ENCODE data around the gene CRYGS.
"Not testable (repeated sequence)": the region's sequence is repeated elsewhere in the genome, so short reads cannot be mapped to it uniquely, and the experiment has no call there.

Gene CRYGS

DNA sequence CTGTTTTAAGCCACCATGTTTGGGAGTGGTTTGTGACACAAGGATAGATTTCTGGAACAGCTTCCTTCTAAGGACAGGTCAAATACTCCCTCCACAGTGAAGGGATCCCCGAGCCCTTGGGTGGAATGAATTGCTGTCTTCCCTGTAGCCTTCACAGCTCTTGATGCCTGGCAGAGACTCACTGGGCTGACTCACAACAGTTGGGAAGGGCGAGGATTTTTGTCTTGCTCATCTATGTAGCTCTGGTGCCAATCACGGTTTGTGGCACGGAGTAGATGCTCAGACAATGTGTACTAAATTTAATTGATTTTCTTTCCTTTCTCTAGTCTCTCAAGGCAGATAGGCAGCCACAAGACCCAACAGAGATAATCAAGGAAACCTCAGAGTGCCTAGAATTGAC, 27.0 kb downstream of the CRYGS start:
- DNase-seq: no peak

GRCh38 chr3:186516646-186517045, 27.5 kb downstream of the CRYGS start:
- no peak for DNase-seq

- DNase-seq: no peak
These were observed 29.1 kb downstream of the CRYGS start for GRCh38 chr3:186515125-186515524.

- no peak for DNase-seq
These were observed 29.7 kb downstream of the CRYGS start for GRCh38 chr3:186514296-186515002.

DNA sequence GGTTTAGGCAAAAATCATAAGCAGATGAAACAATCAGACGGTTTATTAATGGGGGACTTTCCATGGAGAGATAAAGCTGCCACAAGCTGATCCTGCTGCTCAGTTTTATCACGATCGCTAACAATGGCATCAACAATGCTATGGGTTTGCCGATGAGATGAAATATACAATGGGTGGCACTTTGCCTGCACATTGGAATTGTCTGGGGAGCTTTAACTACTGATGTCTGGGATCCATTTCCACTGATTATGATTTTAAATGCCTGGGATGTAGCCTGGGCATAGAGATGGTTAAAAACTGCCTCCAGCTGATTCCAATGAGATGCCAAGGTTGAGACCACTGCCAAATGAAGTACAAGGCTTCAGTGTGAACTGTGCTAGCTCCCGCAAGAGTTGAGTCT, 30.8 kb downstream of the CRYGS start:
- DNase-seq: no peak

DNA sequence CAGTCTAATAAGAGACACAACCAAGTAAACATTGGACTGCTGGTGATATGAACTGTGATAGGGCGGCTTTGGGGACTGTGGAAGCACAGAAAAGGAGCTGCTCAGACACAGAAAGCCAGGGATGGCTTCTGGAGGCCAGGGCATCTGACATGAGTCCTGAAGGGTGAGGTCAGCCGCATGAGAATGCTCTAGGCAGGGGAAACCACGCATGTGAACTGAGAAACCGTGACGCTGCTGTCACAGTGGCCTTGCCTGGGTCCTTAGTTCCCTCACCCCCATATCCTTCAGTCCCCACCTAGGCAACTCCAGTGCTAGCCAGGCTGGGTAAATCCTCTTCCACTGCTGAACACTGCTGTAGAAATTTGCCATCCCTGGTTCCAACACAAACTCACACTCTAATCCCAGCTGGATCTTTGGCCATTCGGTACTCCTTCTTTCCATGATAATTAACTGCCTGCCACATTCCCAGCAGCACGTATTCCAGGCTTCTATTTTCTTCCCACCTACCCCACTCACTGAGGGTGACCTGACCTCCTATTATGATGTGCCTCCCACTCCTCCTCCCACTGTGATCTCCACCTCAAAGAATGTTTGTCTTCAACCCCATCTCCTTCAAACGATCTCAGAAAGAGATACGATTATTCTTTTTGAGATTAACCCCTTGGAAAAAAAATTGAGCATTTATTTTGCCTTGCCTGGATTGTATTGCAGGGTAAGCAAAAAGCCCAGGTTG, 31.4 kb downstream of the CRYGS start:
- DNase-seq: no peak

DNA sequence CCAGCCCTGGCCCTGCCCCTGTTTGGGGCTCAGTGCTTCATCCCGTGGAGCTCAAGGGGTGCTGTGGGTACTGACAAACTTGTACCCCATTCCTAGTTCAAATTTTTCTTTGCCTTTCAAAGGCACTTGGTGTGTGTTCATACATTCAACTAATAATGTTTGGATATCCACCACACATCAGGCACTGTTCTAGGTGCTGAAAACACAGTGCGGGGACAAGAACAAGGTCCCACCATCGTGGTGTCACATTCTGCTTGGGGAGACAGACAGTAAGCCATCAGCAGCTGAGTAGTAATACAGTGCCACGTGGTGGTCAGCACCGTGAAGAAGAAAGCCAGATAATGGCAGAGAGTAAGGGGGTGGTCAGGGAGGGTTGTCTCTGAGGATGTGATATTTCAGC, 32.5 kb downstream of the CRYGS start:
- DNase-seq: no peak

DNA sequence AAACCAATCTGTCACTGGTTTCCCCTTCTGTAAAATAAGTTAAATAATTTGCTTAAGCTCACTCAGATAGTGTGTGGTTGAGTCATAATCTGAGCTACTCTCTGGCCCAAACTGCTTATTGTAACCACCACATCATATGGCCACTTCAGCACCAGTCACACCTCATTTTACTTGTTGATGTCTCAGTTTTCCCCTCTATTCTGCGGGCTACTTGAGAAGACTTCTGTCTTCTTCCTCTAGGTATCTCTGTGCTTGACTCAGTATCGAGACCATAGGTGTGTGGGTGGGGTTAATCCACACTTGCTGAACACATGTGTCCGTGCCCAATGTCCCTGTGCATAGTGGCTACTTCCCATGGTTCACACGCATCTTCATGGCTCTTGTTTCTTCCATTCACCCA, 32.9 kb downstream of the CRYGS start:
- DNase-seq: no peak

DNA sequence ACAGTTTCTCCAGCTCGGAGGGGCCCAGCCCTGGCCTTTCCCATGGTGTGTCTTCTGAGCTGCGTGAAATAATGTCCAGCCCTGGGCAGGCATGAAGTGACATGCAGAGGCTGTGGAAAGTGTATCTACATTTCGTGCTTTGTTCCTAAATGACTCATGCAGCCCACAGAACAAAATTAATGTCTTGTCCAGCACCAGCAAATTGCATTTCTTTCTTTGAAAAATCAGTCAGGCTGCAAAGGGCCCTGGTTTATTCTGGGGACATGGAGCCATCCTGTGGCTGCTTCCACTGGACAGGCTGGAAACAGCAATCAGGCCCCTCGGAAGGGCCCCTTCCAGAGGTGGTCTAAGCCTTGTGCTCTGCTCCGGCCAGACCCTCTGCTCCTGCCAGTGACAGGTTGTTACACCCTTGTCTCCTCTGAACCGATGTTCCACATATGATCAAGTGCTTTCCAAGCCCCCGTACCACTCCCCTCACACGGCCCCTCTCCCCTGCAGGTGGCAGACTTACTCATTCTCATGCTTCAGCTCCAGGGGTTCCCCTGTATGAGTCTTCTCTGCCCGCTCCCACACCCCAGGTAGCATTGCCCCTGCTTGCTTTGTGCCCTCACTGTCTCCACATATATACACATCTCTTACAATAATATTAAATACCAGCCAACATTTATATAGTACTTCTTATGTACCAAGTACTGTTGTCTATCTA, 33.7 kb downstream of the CRYGS start:
- DNase-seq: no peak

- no peak for DNase-seq
These were observed 34.8 kb downstream of the CRYGS start for GRCh38 chr3:186509423-186509822.

- no peak for DNase-seq
These were observed 37.3 kb downstream of the CRYGS start for GRCh38 chr3:186506857-186507256.

DNA sequence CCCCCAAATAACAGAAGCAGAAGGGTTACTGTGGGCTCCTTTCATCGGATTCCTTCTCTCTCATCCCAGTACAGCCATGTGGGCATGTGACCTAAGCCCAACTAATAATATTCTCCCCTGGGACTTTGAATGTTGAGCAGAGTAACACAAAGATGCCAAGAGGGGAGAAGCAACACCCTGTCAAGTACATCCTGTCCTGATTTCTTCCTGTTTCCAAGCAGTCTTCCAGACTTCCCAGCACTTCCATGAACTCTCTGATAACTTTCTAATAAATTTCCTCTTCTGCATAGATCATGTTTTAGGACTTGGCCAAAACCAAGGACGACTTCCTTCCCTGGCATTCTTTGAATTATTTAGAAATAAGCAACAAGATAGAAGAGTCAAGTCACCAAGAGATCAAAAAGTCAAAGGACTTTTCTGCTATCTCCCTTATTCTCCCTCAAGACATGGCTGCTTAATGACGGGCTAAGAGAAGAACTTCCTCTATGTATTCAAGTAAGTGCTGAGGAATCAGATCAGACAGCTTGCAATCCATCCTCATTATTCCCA, 37.9 kb downstream of the CRYGS start:
- DNase-seq: no peak

- no peak for DNase-seq
These were observed 41.0 kb downstream of the CRYGS start for GRCh38 chr3:186502966-186503712.

DNA sequence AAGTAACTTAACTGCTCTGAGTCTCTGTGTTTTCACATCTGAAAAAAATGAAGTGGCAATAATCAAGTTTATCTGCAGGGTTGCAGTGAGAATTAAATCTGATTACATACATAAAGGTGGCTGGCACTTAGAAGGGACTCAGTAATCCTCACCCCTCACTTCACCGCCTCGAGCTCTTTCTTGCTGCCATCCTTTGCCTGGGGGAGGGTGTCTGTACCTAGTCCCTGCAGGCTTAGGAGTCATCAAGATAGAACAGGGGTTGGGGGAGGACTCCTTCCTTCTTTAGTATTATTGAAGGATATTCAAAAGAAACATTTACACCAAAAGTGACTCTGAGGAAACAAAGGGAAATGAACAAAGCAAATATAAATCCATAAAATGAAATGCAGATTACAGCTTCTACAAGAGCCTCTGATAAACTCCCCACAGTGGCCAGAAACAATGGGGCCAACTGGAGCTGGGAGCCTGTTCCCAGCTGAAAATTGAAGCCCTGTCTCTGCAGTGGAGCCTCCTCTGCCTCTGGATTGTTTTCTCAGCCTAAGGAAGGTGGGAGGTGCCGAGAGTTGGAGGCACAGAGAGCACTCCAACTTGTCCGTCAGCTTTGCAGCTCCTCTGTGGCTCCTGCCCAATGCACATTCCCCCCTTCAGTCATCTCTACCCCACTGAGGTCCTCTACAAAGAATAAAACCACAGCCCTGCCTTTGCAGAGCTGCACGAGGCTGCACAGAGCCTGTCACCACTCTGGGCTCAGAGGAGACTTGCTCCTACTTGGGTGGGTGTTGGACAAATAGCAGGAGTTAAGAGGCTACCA, 41.8 kb downstream of the CRYGS start:
- DNase-seq: no peak

- DNase-seq: not testable (repeated sequence)
These were observed 44.2 kb downstream of the CRYGS start for GRCh38 chr3:186499949-186500348.

- not testable (repeated sequence) for DNase-seq
These were observed 46.2 kb downstream of the CRYGS start for GRCh38 chr3:186498022-186498421.

DNA sequence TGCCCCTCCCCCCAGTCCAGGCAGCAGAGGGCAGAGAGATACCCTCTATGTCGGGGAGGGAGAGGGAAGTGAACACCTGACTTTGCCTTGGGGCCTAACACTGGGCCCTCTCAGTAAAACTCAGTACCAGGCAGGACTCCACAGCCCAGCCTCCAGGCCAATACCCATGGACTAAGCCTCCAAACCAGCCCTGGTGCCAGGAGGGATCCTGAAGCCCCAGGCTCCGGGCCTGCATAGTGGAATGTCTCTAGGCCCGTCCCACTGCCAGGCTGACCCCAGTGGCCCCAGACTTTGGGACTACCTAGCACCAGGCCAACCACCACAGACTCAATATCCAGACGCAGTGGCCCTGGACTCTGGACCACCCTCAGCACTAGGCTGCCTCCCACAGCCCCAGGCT, 46.6 kb downstream of the CRYGS start:
- no peak for DNase-seq

- DNase-seq: no peak
These were observed 47.5 kb downstream of the CRYGS start for GRCh38 chr3:186496635-186497034.

DNA sequence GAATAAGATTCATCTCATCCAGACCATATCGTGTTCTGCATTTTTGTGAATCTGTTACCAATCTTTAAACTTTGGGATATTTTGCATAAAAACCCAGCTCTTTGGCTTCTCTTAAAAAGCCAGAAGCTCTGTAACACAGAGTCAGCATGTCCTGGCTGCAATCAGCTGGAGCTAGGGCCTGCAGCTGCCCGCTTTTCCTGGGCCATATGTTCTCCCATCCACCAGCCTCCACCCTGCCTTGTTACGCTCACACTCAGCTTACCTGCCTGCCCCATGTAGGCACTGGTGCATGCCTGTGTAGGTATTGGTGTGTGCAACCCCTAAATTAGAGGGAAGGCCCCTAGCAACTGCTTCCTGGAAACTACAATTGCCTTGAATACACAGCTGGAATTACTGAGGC, 48.2 kb downstream of the CRYGS start:
- DNase-seq: no peak

DNA sequence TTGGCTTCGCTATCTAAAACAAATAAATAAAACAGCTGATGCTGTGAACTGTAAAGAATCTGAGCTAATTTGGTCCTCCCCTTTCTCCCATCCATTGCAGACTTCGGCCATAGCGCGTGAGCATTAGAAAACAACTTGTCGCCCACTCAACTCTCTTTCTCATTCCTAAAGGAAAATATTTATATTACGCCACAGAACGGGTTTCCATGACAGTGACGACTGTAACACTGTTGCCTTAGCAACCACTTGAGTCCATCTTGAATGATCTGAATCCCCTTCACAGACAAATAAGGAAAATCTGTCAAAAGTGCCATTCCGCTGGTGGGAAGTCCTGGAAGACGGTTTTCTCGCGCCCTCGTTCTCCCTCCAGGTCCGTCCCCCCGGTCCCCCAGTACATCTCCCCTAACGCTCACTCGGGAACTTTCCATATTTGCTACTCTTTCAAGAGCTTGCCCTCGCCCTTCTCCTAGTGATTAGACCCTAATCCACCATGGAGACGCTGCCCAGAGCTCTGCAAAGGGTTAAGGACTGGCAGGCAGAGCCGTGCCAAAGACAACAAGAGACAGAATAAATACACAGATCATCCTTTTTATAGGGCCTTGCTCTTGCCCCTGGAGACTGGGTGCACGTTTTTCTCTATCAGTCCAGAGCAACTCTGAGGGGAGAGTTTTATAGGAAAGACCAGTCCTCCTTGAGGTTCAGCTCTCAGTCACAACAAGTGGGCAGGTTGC, 50.5 kb downstream of the CRYGS start:
- DNase-seq: no peak

DNA sequence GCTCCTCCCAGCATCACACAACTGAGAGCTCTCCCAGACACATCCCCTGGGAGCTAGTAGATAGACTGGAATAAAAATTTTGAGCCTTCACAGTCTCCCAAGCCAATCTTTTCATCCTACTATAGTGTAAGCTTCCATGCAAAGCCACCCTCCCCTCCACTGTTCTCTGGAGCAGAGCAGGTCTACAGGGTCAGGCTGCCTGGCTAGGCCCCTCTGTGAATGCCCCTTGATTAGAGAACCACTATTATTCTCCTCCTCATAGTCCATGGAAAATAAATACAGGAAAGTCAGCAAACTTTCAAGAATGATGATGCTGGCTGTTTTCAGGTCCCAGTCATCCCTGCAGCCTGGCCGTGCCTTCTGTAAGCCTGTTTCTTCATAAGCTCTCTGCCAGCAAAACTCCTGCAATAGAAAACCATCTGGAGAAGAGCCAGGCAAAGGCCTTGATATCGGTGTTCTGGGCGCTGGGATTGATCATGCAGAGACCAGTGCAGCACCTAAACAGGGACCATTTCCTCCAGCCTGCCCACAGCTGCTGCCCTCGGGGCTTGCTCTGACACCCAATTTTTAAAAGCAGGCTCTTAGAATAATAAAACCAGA, 51.7 kb downstream of the CRYGS start:
- no peak for DNase-seq

All from retina (tissue), 1 donor.